Measurements from ENCODE around the gene SGIP1. TPM values are rescaled to one million over a fixed set of nuclear protein-coding genes. Genes with fewer than 3 reads are reported as not detected.
"Not testable (repeated sequence)": the region's sequence is repeated elsewhere in the genome, so short reads cannot be mapped to it uniquely, and the experiment has no call there.

The SGIP1 gene
- total RNA-seq, 1 donor from 2014 or later, result 45.2 TPM

- DNase-seq (ENCODE audit: low spot score in 2 of 2) (no peak), FAIRE-seq (no peak)
These were observed 15.1 kb downstream of the SGIP1 start for GRCh38 chr1:66549017-66549416.

- no peak for DNase-seq (ENCODE audit: low spot score in 2 of 2)
- FAIRE-seq, result no peak
These were observed 16.3 kb downstream of the SGIP1 start for GRCh38 chr1:66550243-66550642.

GRCh38 chr1:66552287-66552686 is 18.3 kb downstream of the SGIP1 start:
- DNase-seq (ENCODE audit: low spot score in 2 of 2) (no peak), FAIRE-seq (no peak)

GRCh38 chr1:66552829-66553228 is 18.9 kb downstream of the SGIP1 start:
- no peak for DNase-seq (ENCODE audit: low spot score in 2 of 2)

GRCh38 chr1:66553846-66554245 is 19.9 kb downstream of the SGIP1 start:
- FAIRE-seq (no peak), DNase-seq (ENCODE audit: low spot score in 2 of 2) (no peak)

More at GRCh38 chr1:66552829-66553228, 18.9 kb downstream of the SGIP1 start:
- FAIRE-seq, result no peak

- DNase-seq (ENCODE audit: low spot score in 2 of 2) (no peak), FAIRE-seq (no peak)
These were observed 22.2 kb downstream of the SGIP1 start for GRCh38 chr1:66556161-66556611.

GRCh38 chr1:66557157-66557556 is 23.2 kb downstream of the SGIP1 start:
- no peak for FAIRE-seq
- no peak for DNase-seq (ENCODE audit: low spot score in 2 of 2)

GRCh38 chr1:66559517-66559916 is 25.6 kb downstream of the SGIP1 start:
- DNase-seq (ENCODE audit: low spot score in 2 of 2) (no peak), FAIRE-seq (no peak)

- FAIRE-seq, result no peak
These were observed 28.6 kb downstream of the SGIP1 start for GRCh38 chr1:66562561-66562960.

GRCh38 chr1:66563094-66563800 is 29.3 kb downstream of the SGIP1 start:
- DNase-seq (ENCODE audit: low spot score in 2 of 2) (no peak), FAIRE-seq (no peak)

More at GRCh38 chr1:66562561-66562960, 28.6 kb downstream of the SGIP1 start:
- DNase-seq (ENCODE audit: low spot score in 2 of 2), result no peak

- DNase-seq (ENCODE audit: low spot score in 2 of 2) (no peak), FAIRE-seq (no peak)
These were observed 30.1 kb downstream of the SGIP1 start for GRCh38 chr1:66563941-66564630.

- no peak for DNase-seq (ENCODE audit: low spot score in 2 of 2)
- FAIRE-seq, result no peak
These were observed 36.2 kb downstream of the SGIP1 start for GRCh38 chr1:66570196-66570595.

GRCh38 chr1:66571789-66572188 is 37.8 kb downstream of the SGIP1 start:
- FAIRE-seq (no peak), DNase-seq (ENCODE audit: low spot score in 2 of 2) (no peak)

- no peak for FAIRE-seq
- DNase-seq (ENCODE audit: low spot score in 2 of 2), result no peak
These were observed 41.8 kb downstream of the SGIP1 start for GRCh38 chr1:66575739-66576138.

- FAIRE-seq (no peak), DNase-seq (ENCODE audit: low spot score in 2 of 2) (no peak)
These were observed 42.7 kb downstream of the SGIP1 start for GRCh38 chr1:66576645-66577044.

GRCh38 chr1:66578841-66579240 is 44.9 kb downstream of the SGIP1 start:
- DNase-seq (ENCODE audit: low spot score in 2 of 2) (no peak), FAIRE-seq (no peak)

GRCh38 chr1:66580081-66580480 is 46.1 kb downstream of the SGIP1 start:
- no peak for DNase-seq (ENCODE audit: low spot score in 2 of 2)
- FAIRE-seq, result no peak

- no peak for FAIRE-seq
- DNase-seq (ENCODE audit: low spot score in 2 of 2), result no peak
These were observed 49.1 kb downstream of the SGIP1 start for GRCh38 chr1:66583021-66583420.

- DNase-seq (ENCODE audit: low spot score in 2 of 2) (no peak), FAIRE-seq (no peak)
These were observed 51.0 kb downstream of the SGIP1 start for GRCh38 chr1:66585002-66585401.

GRCh38 chr1:66589326-66589725 is 55.4 kb downstream of the SGIP1 start:
- FAIRE-seq (no peak), DNase-seq (ENCODE audit: low spot score in 2 of 2) (no peak)

- not testable (repeated sequence) for DNase-seq (ENCODE audit: low spot score in 2 of 2); FAIRE-seq
These were observed 58.2 kb downstream of the SGIP1 start for GRCh38 chr1:66592106-66592507.

- DNase-seq (ENCODE audit: low spot score in 2 of 2) (no peak), FAIRE-seq (no peak)
These were observed 62.2 kb downstream of the SGIP1 start for GRCh38 chr1:66596191-66596590.
